Testis (tissue), 3 donors: ENCODE measurements around the gene INTS11. TPM values are rescaled to one million over a fixed set of nuclear protein-coding genes. Genes with fewer than 3 reads are reported as not detected.

Experiments
- DNase-seq: peaks from one replicate; pipeline ENCODE4 v3.0.0-alpha.2; 2019
- H3K27ac ChIP-seq, 2 donors: fragments of 200-600 bp; sonication (generic); one replicate each; pipeline ENCODE4 v1.5.1; 2019
- H3K27me3 ChIP-seq: fragments of 200-600 bp; sonication (generic); one replicate; pipeline ENCODE4 v1.5.1; 2019
- H3K36me3 ChIP-seq: fragments of 200-600 bp; sonication (generic); one replicate; pipeline ENCODE4 v1.5.1; 2017; ENCODE audit warnings: low read depth; ENCODE audit errors: missing control alignments
- H3K4me1 ChIP-seq: fragments of 200-600 bp; sonication (generic); one replicate; pipeline ENCODE4 v1.5.1; 2019
- H3K4me3 ChIP-seq, 2 donors: fragments of 200-600 bp; sonication (generic); one replicate each; pipeline ENCODE4 v1.5.1; 2017 to 2019
- H3K9me3 ChIP-seq: fragments of 200-600 bp; sonication (generic); one replicate; pipeline ENCODE4 v1.5.1; 2017
- POLR2A ChIP-seq: fragments of 450-650 bp; IDR thresholded peaks from one replicate; pipeline ENCODE4 v1.6.1; 2017; ENCODE audit warnings: antibody characterized with exemption, mild to moderate bottlenecking, moderate library complexity
- WGBS, 2 donors: methylation state at CpG; one replicate each; pipeline ENCODE4 v1.1.5; 2018; 5-methylcytosine and 5-hydroxymethylcytosine counted together
- intact Hi-C: fragments of 100-400 bp; cut with DNase I; formaldehyde crosslinking; loops from one replicate; pipeline ENCODE4 v1.15.1; 2023; ENCODE audit warnings: low total_unique reads
- polyA plus RNA-seq: library from polyadenylated mRNA; stranded (reverse); fragments of 350-450 nt; fragmentation: Illumina TruSeq; extraction: RNeasy Lipid Tissue Mini Kit (QIAGEN cat#74804); gene quantifications from one replicate; pipeline ENCODE4 v1.2.3, GENCODE V29; 2014; ENCODE audit warnings: low read depth, low replicate concordance; ENCODE audit not compliant: insufficient read depth
- total RNA-seq, 2 donors: library from RNA; depleted of rRNA; stranded (reverse); fragments of >200 nt; gene quantifications; one replicate each; pipeline ENCODE4 v1.2.3, GENCODE V29; 2016
- TF ChIP-seq, protein P1 (sequence below), 3 experiments: fragments of 450-650 bp in 2 of 3; fragments of 200-600 bp in 1 of 3; sonication (generic) in 1 of 3; IDR thresholded peaks; one replicate each; pipeline ENCODE4 v1.5.1; 2016 to 2019; ENCODE audit warnings: antibody characterized with exemption in 3 of 3, mild to moderate bottlenecking in 2 of 3, moderate library complexity in 1 of 3

INTS11 gene
- total and polyA plus RNA-seq, 3 donors from 2014 or later: 213 to 232 (median 220) TPM

DNA sequence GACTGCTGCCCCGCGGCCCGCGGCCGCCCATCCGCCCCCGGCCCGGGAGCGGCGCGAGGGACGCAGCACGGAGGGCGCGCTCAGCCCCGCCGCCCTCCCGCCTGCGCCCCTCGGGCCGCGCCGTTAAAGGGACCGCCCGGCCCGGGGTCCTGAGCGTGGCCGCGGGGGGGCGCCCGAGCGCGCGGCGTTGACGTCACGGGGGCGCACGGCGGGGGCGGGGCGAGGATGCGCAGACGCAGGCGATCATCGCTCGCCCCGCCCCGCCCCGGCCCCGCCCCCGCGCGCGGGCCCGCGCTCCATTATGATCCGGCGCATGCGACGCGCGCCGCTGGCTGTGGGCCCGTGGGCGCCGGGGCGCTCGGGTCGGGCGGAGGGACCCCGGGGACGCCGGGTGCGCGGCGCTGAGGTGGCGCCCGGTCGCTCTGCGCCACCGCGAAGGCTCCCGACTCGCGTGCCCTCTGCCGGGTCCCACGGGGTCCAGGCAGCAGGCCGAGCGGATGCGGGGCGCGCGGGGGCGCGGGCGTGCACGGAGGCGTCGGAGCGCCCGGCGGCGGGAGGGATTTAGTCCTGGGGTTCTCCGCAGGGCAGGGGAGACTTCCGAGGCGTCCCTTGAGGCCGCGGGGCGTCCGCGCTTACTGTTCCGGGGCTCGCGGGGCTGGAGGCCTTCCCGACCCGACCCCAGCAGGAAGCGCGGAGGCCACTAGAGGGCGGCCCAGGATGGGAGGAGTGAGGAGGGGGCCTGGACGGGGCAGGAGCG, 25.0 kb upstream of the INTS11 start, which contains the start of gene DVL1:
DVL1 (minus strand) TSS at position 163 of the 757 bp plus-strand sequence. CDS start 353 bp downstream, outside the sequence.
- TF ChIP-seq POLR2A: no peak
- TF ChIP-seq, protein P1, sequence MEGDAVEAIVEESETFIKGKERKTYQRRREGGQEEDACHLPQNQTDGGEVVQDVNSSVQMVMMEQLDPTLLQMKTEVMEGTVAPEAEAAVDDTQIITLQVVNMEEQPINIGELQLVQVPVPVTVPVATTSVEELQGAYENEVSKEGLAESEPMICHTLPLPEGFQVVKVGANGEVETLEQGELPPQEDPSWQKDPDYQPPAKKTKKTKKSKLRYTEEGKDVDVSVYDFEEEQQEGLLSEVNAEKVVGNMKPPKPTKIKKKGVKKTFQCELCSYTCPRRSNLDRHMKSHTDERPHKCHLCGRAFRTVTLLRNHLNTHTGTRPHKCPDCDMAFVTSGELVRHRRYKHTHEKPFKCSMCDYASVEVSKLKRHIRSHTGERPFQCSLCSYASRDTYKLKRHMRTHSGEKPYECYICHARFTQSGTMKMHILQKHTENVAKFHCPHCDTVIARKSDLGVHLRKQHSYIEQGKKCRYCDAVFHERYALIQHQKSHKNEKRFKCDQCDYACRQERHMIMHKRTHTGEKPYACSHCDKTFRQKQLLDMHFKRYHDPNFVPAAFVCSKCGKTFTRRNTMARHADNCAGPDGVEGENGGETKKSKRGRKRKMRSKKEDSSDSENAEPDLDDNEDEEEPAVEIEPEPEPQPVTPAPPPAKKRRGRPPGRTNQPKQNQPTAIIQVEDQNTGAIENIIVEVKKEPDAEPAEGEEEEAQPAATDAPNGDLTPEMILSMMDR (IDR thresholded peaks at IDR 0.05): peak; percentile 37 to 52 (median 44)
- Histone ChIP-seq H3K27me3 (no peaks in the 10 kb centered on the region), H3K27ac (peak within 1 kb of the TSS; percentile 66 to 90), H3K36me3 (no peaks in the 10 kb centered on the region), H3K4me1 (peaks cover 64% of the 10 kb centered on the region), H3K4me3 (peak within 1 kb of the TSS; percentile 67 to 75), H3K9me3 (no peaks in the 10 kb centered on the region)
- peak; percentile 60 for DNase-seq
- 1% methylated on average over 34 of the region's 122 CpGs; no CpG with 5 or more reads in 1 of the 2 donors for WGBS, 2 donors
- intact Hi-C loops: no loop called here

DNA sequence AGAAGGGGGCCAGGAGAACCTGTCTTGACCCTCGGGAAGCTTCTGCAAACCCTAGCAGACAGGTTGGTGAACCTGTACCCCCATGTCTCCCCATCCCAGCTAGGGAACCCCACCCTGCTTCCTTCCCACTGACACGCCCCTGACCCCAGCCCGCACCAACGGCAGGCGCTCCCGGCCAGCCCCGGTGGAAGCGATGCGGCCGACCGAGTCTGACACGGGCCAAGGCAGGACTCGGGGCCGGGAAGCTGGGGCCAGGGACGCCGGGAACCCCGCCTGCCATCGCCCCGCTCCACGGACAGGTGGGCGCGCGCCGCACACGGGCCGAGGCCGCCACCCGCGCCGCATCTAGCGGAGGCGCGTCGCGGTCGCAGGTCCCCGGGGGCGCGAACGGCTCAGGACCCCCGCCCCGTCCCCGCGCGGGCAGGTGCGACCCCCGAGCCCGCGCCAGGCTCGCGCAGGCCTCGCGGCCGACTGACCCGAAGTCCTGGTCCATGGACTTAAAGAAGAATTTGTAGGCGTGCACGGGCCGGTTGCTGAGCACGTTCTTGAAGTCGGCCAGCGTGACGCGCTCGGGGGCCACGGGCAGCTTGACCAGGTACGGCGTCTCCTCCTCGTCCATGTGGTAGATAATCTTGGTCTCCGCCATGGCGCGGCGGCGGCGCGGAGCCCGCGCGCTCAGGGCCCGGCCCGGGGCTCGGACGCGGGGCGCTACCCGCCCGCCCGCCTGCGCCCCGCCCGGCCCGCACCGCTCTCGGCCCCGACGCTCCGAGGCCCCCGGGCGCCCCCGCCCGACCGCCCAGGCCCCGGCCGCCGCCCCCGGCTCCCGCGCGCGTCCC, 24.2 kb upstream of the INTS11 start:
- H3K4me1 ChIP-seq: peaks cover 56% of the 10 kb centered on the region
- H3K9me3 ChIP-seq: no peaks in the 10 kb centered on the region
- 1% methylated on average over 20 to 30 of the region's 109 CpGs for WGBS, 2 donors
- H3K4me3 ChIP-seq: peak overlapping the region; percentile 67 to 70
- TF ChIP-seq, protein P1 (IDR thresholded peaks at IDR 0.05): no peak
- TF ChIP-seq POLR2A: no peak
- DNase-seq: no peak
- no peaks in the 10 kb centered on the region for H3K36me3 ChIP-seq
- no peaks in the 10 kb centered on the region for H3K27me3 ChIP-seq
- intact Hi-C loops: no loop called here
- H3K27ac ChIP-seq: peak overlapping the region; percentile 35 to 65

DNA sequence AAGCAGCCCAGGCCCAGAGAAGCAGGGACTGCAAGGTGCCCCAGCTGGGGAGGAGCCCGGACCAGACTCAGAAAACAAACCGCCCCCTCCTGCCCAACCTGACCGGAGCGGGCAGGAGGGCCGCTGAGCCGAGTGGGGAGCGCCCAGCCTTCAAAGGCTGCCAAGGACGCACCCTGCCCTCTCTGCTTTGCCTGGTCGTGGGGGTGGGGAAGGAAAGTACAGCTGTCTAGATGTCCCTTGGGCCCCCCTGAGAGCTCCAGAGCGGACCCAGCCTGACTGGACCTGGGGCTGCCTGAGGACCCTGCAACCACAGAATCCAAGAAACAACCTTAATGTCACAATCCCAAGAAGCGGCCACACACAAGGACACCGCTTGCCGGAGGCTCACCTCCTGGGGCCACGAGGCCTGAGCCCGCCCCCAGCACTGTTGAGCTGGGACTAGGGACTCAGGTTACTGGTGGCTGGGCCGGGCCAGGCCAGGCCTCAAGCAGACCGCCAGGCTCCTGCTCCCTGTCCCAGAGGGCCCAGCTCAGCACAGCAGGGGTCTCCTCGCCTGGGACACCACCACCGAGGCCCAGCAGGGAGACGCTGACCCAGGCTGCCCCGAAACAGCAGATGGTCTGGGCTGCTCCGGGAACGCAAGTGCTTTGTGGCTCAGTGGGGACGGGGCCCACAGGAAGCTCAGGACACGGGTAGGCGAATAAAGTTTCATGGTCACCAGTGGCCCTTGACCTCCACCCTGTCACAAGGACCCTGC, 23.4 kb upstream of the INTS11 start:
- DNase-seq: peak; percentile 71
- WGBS, 2 donors: 23 to 34% methylated on average over 17 to 26 of the region's 26 CpGs
- TF ChIP-seq POLR2A: no peak
- TF ChIP-seq, protein P1 (IDR thresholded peaks at IDR 0.05): no peak
- intact Hi-C loops: no loop called here
- H3K4me1 ChIP-seq: peaks cover 48% of the 10 kb centered on the region
- no peaks in the 10 kb centered on the region for H3K27me3 ChIP-seq
- no peaks in the 10 kb centered on the region for H3K36me3 ChIP-seq
- peak overlapping the region; percentile 35 to 65 for H3K27ac ChIP-seq
- H3K9me3 ChIP-seq: no peaks in the 10 kb centered on the region
- peak overlapping the region; percentile 67 to 70 for H3K4me3 ChIP-seq

DNA sequence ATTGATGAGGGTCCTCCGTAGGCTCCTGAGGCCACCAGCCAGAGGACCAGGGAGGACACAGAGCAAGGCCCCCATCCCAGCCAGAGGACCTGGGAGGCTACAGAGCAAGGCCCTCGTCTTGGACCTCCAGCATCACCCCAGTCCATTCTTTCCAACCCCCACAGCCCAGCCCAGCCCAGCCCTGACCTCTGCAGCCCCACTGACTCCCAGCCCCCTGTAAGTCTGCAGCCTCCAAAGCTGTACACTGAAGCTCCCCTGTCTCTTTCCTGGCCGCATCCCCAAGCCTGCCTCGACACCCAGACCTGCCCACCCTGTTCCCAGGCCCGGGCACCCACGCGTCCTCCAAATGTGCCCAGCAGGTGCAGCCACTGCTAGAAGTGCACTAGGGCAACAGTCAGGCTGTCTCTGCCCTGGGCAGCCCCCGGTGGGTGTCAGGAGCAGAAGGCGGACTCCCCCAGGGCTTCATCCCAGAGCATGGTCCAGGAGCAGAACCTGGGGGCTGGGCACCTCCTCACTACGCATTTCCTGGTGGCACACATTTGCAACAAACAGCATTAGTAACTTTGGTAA, 22.7 kb upstream of the INTS11 start:
- peaks cover 42% of the 10 kb centered on the region for H3K4me1 ChIP-seq
- no peak for TF ChIP-seq POLR2A
- TF ChIP-seq, protein P1 (IDR thresholded peaks at IDR 0.05): no peak
- H3K27me3 ChIP-seq: no peaks in the 10 kb centered on the region
- intact Hi-C loops: no loop called here
- H3K27ac ChIP-seq: peak overlapping the region in 1 of 2 donors; percentile 65
- H3K36me3 ChIP-seq: no peaks in the 10 kb centered on the region
- no peak overlapping the region for H3K4me3 ChIP-seq
- WGBS, 2 donors: 63 to 68% methylated on average over 5 to 10 of the region's 10 CpGs
- H3K9me3 ChIP-seq: no peaks in the 10 kb centered on the region
- DNase-seq: no peak
